ENCODE results near the gene RPL23. TPM values are rescaled to one million over a fixed set of nuclear protein-coding genes. Genes with fewer than 3 reads are reported as not detected.
A peak's percentile ranks its signal among the peaks of the same experiment; 100 is the strongest.

RPL23 gene
- total RNA-seq, 2 donors from 2014 or later, result 845 to 956 TPM

DNA sequence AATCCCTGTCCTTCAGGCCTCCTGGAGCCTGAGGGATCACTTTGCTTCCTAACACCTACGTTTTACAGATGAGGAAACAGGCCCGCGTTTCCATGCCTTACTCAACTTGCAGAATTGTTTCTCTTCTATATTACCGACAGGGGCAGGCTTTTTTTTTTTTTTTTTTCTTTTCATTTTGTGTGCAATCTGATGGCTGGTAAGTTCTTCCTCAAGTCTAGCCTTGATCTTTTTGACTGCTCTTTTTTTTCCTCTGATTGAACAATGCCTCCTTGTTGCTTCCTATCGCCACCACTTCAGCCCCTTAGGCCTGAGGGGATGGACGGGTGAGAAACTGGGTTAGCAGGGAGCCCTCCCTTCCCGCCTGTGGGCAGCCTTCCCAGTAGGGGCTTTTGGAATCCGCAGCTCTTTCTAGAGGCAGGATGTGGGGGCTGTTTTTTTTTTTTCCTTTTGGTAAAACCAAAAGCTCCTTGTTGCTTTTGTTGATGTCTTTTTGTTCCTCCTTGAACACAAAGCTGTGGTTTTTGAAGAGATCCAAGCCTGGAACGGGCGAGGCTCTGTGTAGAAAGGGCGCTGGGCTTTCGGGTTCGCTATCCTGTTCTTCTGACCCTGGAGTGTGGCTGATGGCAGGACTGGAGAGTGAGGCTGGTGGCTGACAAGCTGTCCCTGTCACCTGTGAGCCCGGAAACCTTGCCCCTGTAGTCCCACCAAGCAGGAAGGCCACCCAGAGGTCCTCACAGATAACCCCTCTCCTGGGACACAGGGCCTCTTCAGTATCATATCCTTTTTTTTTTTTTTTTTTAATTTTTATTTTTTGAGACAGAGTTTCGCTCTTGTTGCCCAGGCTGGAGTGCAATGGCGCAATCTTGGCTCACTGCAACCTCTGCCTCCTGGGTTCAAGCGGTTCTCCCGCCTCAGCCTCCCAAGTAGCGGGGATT lies 30.3 kb upstream of the RPL23 start:
- no peaks in the 10 kb centered on the region for H3K36me3 ChIP-seq
- peak overlapping the region in 1 of 2 donors; percentile 6 for H3K9ac ChIP-seq (ENCODE audit: low read depth in 2 of 2, low read length in 2 of 2)
- DNase-seq, result no peak
- peak overlapping the region; percentile 46 for H3K27ac ChIP-seq
- H3K27me3 ChIP-seq, result no peaks in the 10 kb centered on the region
- H3K4me3 ChIP-seq, result no peak overlapping the region
- H3K9me3 ChIP-seq, result no peaks in the 10 kb centered on the region
- H3K4me1 ChIP-seq, result peaks cover 46% of the 10 kb centered on the region
- intact Hi-C loops (cut with DNase I), result loop anchor here (10.0 kb wide), 1 partner anchor 271 kb away; the partner anchor contains the start of gene PLXDC1
- TF ChIP-seq, protein P1, sequence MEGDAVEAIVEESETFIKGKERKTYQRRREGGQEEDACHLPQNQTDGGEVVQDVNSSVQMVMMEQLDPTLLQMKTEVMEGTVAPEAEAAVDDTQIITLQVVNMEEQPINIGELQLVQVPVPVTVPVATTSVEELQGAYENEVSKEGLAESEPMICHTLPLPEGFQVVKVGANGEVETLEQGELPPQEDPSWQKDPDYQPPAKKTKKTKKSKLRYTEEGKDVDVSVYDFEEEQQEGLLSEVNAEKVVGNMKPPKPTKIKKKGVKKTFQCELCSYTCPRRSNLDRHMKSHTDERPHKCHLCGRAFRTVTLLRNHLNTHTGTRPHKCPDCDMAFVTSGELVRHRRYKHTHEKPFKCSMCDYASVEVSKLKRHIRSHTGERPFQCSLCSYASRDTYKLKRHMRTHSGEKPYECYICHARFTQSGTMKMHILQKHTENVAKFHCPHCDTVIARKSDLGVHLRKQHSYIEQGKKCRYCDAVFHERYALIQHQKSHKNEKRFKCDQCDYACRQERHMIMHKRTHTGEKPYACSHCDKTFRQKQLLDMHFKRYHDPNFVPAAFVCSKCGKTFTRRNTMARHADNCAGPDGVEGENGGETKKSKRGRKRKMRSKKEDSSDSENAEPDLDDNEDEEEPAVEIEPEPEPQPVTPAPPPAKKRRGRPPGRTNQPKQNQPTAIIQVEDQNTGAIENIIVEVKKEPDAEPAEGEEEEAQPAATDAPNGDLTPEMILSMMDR (IDR thresholded peaks at IDR 0.05), result no peak

- no peak for DNase-seq
- Histone ChIP-seq H3K9me3 (no peaks in the 10 kb centered on the region), H3K27me3 (no peaks in the 10 kb centered on the region), H3K36me3 (peaks cover 4% of the 10 kb centered on the region), H3K9ac (ENCODE audit: low read depth in 2 of 2, low read length in 2 of 2) (peak overlapping the region in 1 of 2 donors; percentile 55), H3K4me1 (peaks cover 46% of the 10 kb centered on the region), H3K4me3 (no peak overlapping the region), H3K27ac (no peak overlapping the region)
- intact Hi-C loops (cut with DNase I), result loop anchor here (10.0 kb wide), 1 partner anchor 272 kb away; the partner anchor contains the start of gene PLXDC1
- TF ChIP-seq, protein P1 (IDR thresholded peaks at IDR 0.05), result no peak
Observed at GRCh38 chr17:38882870-38883269, 29.3 kb upstream of the RPL23 start.

DNA sequence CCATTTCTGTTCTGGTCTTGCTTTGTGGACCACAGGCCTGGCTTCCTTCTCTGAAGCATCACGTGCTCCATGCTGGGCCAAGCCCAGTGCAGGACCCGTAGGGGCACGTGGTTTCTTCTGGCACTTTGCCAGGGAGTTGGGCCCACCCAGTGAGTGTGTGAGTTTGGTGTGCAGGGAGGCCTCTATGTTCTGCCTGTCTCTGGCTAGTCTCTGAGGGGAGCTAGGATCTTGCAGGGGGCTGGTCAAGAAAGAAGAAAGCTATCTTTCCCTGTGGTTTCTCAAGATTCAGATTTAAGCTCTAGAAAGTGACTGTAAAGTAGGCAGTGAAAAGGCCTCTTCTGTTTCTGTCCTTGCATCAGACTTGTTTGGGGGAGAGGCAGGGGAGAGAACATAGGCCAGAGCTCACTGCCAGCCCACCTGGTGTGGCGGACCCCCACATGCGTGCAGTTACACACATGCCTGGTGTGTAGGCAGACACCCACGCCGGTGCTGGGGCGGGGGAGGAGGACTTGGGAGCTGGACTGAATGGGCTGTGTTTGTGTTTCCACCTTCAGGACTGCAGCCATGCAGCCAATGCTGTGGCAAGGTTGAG lies 28.2 kb upstream of the RPL23 start:
- no peak overlapping the region for H3K4me3 ChIP-seq
- TF ChIP-seq, protein P1 (IDR thresholded peaks at IDR 0.05), result no peak
- no peak overlapping the region for H3K27ac ChIP-seq
- no peaks in the 10 kb centered on the region for H3K9me3 ChIP-seq
- no peaks in the 10 kb centered on the region for H3K27me3 ChIP-seq
- H3K9ac ChIP-seq (ENCODE audit: low read depth in 2 of 2, low read length in 2 of 2), result no peak overlapping the region
- DNase-seq, result peak; percentile 68
- peaks cover 4% of the 10 kb centered on the region for H3K36me3 ChIP-seq
- H3K4me1 ChIP-seq, result peaks cover 53% of the 10 kb centered on the region
- intact Hi-C loops (cut with DNase I), result loop anchor here (10.0 kb wide), 1 partner anchor 273 kb away; the partner anchor contains the start of gene PLXDC1

- Histone ChIP-seq H3K9me3 (no peaks in the 10 kb centered on the region), H3K27ac (no peak overlapping the region), H3K9ac (ENCODE audit: low read depth in 2 of 2, low read length in 2 of 2) (peak overlapping the region in 1 of 2 donors; percentile 53), H3K27me3 (no peaks in the 10 kb centered on the region), H3K36me3 (peaks cover 4% of the 10 kb centered on the region), H3K4me1 (peaks cover 42% of the 10 kb centered on the region), H3K4me3 (no peak overlapping the region)
- intact Hi-C loops (cut with DNase I), result loop anchor here (10.0 kb wide), 2 partner anchors 95 to 275 kb away; partner anchors contain the start of gene PLXDC1
- TF ChIP-seq, protein P1 (IDR thresholded peaks at IDR 0.05), result no peak
- no peak for DNase-seq
Observed at GRCh38 chr17:38879878-38880665, 26.6 kb upstream of the RPL23 start.
